ENCODE results near the gene RHEX. TPM values are rescaled to one million over a fixed set of nuclear protein-coding genes. Genes with fewer than 3 reads are reported as not detected.

RHEX gene
- total RNA-seq, 1 donor from 2014 or later = not detected

DNA sequence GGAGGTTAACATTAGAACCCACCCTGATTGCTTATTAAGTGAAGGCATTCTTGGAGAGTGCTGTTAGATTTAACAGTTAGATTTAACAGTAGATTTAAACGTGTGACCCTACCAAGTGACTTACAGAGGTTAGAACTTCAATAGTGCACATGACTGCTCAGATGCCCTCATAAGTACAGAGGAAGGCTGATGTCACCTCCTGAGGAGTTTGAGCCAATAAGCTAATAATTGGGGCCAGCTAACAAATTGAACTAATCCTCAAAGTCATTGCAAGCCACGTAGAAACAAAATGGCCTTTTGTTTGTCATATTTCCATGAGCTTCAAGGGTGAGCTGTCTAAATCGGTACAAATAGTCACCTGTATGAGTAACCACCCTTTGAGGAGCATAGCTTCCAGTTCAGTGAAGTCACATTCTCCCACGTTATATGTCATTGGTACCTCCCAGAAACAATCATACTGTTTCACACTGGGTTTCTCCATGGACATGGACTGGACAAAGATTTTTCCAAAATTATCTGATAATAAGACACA, 52.6 kb downstream of the RHEX start:
- no peak overlapping the region for H3K4me2 ChIP-seq (ENCODE audit: low read length)
- no peak overlapping the region for H2AFZ ChIP-seq (ENCODE audit: low read depth, low read length)
- Mint-ChIP-seq H3K9me3 (ENCODE audit: unreplicated experiment) (no peaks in the 10 kb centered on the region), H3K27me3 (ENCODE audit: low read depth, unreplicated experiment) (peaks cover 37% of the 10 kb centered on the region), H3K4me3 (ENCODE audit: unreplicated experiment) (no peak overlapping the region), H3K4me1 (ENCODE audit: low read depth, unreplicated experiment) (peaks cover 3% of the 10 kb centered on the region), H3K27ac (ENCODE audit: unreplicated experiment) (no peak overlapping the region), H3K36me3 (ENCODE audit: low read depth, unreplicated experiment) (no peaks in the 10 kb centered on the region)
- peaks cover 14% of the 10 kb centered on the region for H3K27me3 ChIP-seq (ENCODE audit: insufficient read depth, low read length)
- no peak overlapping the region for H3K4me3 ChIP-seq (ENCODE audit: insufficient read depth, low read depth, low read length)
- FAIRE-seq (no peak), DNase-seq (ENCODE audit: low read depth) (no peak)
- H4K20me1 ChIP-seq (ENCODE audit: insufficient read depth, low read length) = no peaks in the 10 kb centered on the region
- H3K9me3 ChIP-seq (ENCODE audit: insufficient read depth, low read depth, low read length) = no peaks in the 10 kb centered on the region
- TF ChIP-seq, protein P1, sequence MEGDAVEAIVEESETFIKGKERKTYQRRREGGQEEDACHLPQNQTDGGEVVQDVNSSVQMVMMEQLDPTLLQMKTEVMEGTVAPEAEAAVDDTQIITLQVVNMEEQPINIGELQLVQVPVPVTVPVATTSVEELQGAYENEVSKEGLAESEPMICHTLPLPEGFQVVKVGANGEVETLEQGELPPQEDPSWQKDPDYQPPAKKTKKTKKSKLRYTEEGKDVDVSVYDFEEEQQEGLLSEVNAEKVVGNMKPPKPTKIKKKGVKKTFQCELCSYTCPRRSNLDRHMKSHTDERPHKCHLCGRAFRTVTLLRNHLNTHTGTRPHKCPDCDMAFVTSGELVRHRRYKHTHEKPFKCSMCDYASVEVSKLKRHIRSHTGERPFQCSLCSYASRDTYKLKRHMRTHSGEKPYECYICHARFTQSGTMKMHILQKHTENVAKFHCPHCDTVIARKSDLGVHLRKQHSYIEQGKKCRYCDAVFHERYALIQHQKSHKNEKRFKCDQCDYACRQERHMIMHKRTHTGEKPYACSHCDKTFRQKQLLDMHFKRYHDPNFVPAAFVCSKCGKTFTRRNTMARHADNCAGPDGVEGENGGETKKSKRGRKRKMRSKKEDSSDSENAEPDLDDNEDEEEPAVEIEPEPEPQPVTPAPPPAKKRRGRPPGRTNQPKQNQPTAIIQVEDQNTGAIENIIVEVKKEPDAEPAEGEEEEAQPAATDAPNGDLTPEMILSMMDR (IDR thresholded peaks at IDR 0.05; ENCODE audit: insufficient read depth, low read depth, low read length) = no peak
- no peak for TF ChIP-seq EZH2 (IDR thresholded peaks at IDR 0.05; ENCODE audit: insufficient read depth, low read length)
- H3K27ac ChIP-seq (ENCODE audit: low read depth, low read length) = no peak overlapping the region
- no peaks in the 10 kb centered on the region for H3K4me1 ChIP-seq (ENCODE audit: insufficient read depth, low read length)
- H3K9ac ChIP-seq (ENCODE audit: low read length) = no peak overlapping the region
- no peaks in the 10 kb centered on the region for H3K36me3 ChIP-seq (ENCODE audit: insufficient read depth, low read length)
- no peaks in the 10 kb centered on the region for H3K79me2 ChIP-seq (ENCODE audit: insufficient read depth, low read length)

DNA sequence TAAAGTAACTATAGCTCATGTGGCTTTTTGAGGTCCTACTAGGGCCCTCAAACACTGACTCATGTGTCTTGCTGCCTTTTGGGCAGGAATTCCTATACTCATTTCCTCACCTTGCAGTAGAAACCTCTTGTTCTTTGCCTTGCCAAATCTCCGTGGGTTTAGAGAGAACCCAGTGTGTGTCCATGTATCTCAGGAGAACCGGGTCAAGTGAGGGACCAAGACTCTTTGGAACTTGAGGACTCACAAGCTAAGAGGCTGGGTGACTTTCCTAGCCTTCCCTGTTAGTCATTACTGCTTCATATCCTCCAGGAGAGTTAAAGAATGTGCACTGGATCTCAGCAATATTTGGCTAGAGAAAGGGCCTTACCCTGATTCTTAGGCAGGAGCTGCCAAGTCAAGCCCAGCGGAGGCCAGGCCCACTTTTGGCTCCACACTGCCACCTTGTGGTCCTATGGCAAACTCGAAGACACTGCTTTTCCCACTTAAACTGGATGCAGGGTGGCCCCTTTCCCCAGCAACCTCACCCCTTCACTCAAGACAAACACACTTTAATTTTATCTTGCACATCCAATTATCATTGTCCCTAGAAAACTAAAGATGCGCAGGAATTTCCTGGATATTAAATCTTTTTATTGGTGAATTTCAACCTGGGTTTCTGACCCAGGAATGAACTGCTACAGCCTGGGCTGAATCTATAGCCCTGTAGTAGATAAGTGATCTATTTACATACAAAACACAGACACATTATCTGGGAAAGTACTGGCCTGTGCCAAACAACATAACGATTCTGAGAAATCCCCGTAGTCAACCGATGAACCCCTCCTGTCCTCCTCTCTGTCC, 53.6 kb downstream of the RHEX start:
- no peaks in the 10 kb centered on the region for H4K20me1 ChIP-seq (ENCODE audit: insufficient read depth, low read length)
- no peaks in the 10 kb centered on the region for H3K36me3 ChIP-seq (ENCODE audit: insufficient read depth, low read length)
- peaks cover 13% of the 10 kb centered on the region for H3K27me3 ChIP-seq (ENCODE audit: insufficient read depth, low read length)
- Mint-ChIP-seq H3K27me3 (ENCODE audit: low read depth, unreplicated experiment) (peaks cover 35% of the 10 kb centered on the region), H3K27ac (ENCODE audit: unreplicated experiment) (no peak overlapping the region), H3K9me3 (ENCODE audit: unreplicated experiment) (no peaks in the 10 kb centered on the region), H3K36me3 (ENCODE audit: low read depth, unreplicated experiment) (no peaks in the 10 kb centered on the region), H3K4me3 (ENCODE audit: unreplicated experiment) (no peak overlapping the region), H3K4me1 (ENCODE audit: low read depth, unreplicated experiment) (peaks cover 3% of the 10 kb centered on the region)
- no peak overlapping the region for H3K27ac ChIP-seq (ENCODE audit: low read depth, low read length)
- no peak overlapping the region for H2AFZ ChIP-seq (ENCODE audit: low read depth, low read length)
- H3K4me3 ChIP-seq (ENCODE audit: insufficient read depth, low read depth, low read length) = no peak overlapping the region
- DNase-seq (ENCODE audit: low read depth) (peak; percentile 77), FAIRE-seq (peak; percentile 79)
- TF ChIP-seq EZH2 (IDR thresholded peaks at IDR 0.05; ENCODE audit: insufficient read depth, low read length) = no peak
- TF ChIP-seq, protein P1 (IDR thresholded peaks at IDR 0.05; ENCODE audit: insufficient read depth, low read depth, low read length) = peak; percentile 89
- H3K79me2 ChIP-seq (ENCODE audit: insufficient read depth, low read length) = no peaks in the 10 kb centered on the region
- H3K4me1 ChIP-seq (ENCODE audit: insufficient read depth, low read length) = no peaks in the 10 kb centered on the region
- no peak overlapping the region for H3K4me2 ChIP-seq (ENCODE audit: low read length)
- no peaks in the 10 kb centered on the region for H3K9me3 ChIP-seq (ENCODE audit: insufficient read depth, low read depth, low read length)
- H3K9ac ChIP-seq (ENCODE audit: low read length) = no peak overlapping the region

DNA sequence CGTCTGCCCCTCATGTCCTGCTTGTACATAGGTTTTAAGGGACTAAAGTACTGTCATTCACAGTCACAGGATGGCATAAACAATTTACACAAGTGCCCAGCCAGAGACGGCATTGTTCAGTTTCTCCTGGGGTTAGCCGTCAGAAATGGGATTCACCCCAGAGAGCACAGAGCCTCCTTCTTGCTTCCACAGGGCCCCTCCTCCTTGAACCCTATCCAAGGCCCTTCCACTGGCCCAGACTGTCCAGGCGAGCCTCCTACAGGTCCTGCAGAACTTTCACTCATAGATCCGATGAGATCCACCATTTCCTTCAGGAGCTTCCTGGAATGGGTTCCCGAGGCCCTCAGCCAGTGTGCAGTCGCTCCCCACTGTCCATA, 54.2 kb downstream of the RHEX start:
- H2AFZ ChIP-seq (ENCODE audit: low read depth, low read length) = no peak overlapping the region
- no peak overlapping the region for H3K9ac ChIP-seq (ENCODE audit: low read length)
- FAIRE-seq = no peak
- Mint-ChIP-seq H3K27ac (ENCODE audit: unreplicated experiment) (no peak overlapping the region), H3K4me1 (ENCODE audit: low read depth, unreplicated experiment) (peaks cover 3% of the 10 kb centered on the region), H3K27me3 (ENCODE audit: low read depth, unreplicated experiment) (peaks cover 36% of the 10 kb centered on the region), H3K4me3 (ENCODE audit: unreplicated experiment) (no peak overlapping the region), H3K9me3 (ENCODE audit: unreplicated experiment) (peaks cover 2% of the 10 kb centered on the region), H3K36me3 (ENCODE audit: low read depth, unreplicated experiment) (no peaks in the 10 kb centered on the region)
- H3K4me1 ChIP-seq (ENCODE audit: insufficient read depth, low read length) = no peaks in the 10 kb centered on the region
- no peaks in the 10 kb centered on the region for H3K79me2 ChIP-seq (ENCODE audit: insufficient read depth, low read length)
- H3K27me3 ChIP-seq (ENCODE audit: insufficient read depth, low read length) = peaks cover 9% of the 10 kb centered on the region
- no peak for DNase-seq (ENCODE audit: low read depth)
- H3K4me3 ChIP-seq (ENCODE audit: insufficient read depth, low read depth, low read length) = no peak overlapping the region
- no peaks in the 10 kb centered on the region for H3K36me3 ChIP-seq (ENCODE audit: insufficient read depth, low read length)
- TF ChIP-seq, protein P1 (IDR thresholded peaks at IDR 0.05; ENCODE audit: insufficient read depth, low read depth, low read length) = no peak
- no peak for TF ChIP-seq EZH2 (IDR thresholded peaks at IDR 0.05; ENCODE audit: insufficient read depth, low read length)
- H3K9me3 ChIP-seq (ENCODE audit: insufficient read depth, low read depth, low read length) = no peaks in the 10 kb centered on the region
- H3K27ac ChIP-seq (ENCODE audit: low read depth, low read length) = no peak overlapping the region
- H3K4me2 ChIP-seq (ENCODE audit: low read length) = no peak overlapping the region
- H4K20me1 ChIP-seq (ENCODE audit: insufficient read depth, low read length) = no peaks in the 10 kb centered on the region
